Type B pancreatic cell (in vitro differentiated cells): ENCODE data around the gene NISCH. TPM values are rescaled to one million over a fixed set of nuclear protein-coding genes. Genes with fewer than 3 reads are reported as not detected.

Source experiments
- DNase-seq: peaks from one replicate; pipeline ENCODE4 v3.0.0; 2021; ENCODE audit warnings: mixed read lengths; ENCODE audit not compliant: unreplicated experiment; ENCODE audit errors: extremely low spot score
- H3K27ac Mint-ChIP-seq: 2 replicates; pipeline ENCODE4 v1.8.0; 2021; ENCODE audit warnings: mild to moderate bottlenecking, mixed read lengths
- H3K27me3 Mint-ChIP-seq: 2 replicates; pipeline ENCODE4 v1.8.0; 2021; ENCODE audit warnings: mixed read lengths
- H3K36me3 Mint-ChIP-seq: 2 replicates; pipeline ENCODE4 v1.8.0; 2021; ENCODE audit warnings: mixed read lengths
- H3K4me1 Mint-ChIP-seq: one replicate; pipeline ENCODE4 v1.8.0; 2021; ENCODE audit warnings: mixed read lengths; ENCODE audit not compliant: unreplicated experiment
- H3K4me3 Mint-ChIP-seq: 2 replicates; pipeline ENCODE4 v1.8.0; 2021; ENCODE audit warnings: mild to moderate bottlenecking, mixed read lengths
- H3K9me3 Mint-ChIP-seq: 2 replicates; pipeline ENCODE4 v1.8.0; 2021; ENCODE audit warnings: mixed read lengths
- total RNA-seq: library from RNA; stranded (reverse); gene quantifications from 2 replicates; pipeline ENCODE4 v1.2.1, GENCODE V29; 2021; ENCODE audit warnings: low replicate concordance
- TF ChIP-seq, protein P1 (sequence below): fragments of 200-600 bp; sonication (generic); conservative IDR thresholded peaks from 2 replicates; pipeline ENCODE4 v1.5.0; 2021; ENCODE audit warnings: antibody characterized with exemption, mild to moderate bottlenecking

The NISCH gene
- total RNA-seq, 1 donor from 2014 or later, result 149 TPM

DNA sequence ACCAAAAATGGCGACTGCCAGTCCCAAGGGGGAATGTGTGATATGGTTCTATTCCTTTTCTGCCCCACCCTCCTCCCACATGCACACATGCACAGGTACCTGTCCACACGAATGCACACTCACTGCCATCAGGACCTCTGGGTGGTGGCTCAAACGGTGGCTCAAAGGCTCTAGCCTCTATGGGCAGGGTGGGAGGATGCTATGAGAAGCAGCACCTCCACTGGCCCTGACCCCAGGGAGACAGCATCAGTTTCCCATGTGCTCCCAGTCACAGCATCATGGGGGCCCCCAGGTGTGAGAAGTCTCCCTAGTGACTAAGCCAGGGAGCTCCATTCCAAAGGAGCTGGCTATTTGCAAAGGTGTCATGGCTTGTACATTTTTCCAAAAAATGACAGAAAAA is 26.4 kb upstream of the NISCH start:
- Mint-ChIP-seq H3K27me3 (peaks cover 3% of the 10 kb centered on the region), H3K4me1 (peaks cover 25% of the 10 kb centered on the region), H3K9me3 (no peaks in the 10 kb centered on the region), H3K36me3 (no peaks in the 10 kb centered on the region), H3K4me3 (no peak overlapping the region), H3K27ac (no peak overlapping the region)
- TF ChIP-seq, protein P1, sequence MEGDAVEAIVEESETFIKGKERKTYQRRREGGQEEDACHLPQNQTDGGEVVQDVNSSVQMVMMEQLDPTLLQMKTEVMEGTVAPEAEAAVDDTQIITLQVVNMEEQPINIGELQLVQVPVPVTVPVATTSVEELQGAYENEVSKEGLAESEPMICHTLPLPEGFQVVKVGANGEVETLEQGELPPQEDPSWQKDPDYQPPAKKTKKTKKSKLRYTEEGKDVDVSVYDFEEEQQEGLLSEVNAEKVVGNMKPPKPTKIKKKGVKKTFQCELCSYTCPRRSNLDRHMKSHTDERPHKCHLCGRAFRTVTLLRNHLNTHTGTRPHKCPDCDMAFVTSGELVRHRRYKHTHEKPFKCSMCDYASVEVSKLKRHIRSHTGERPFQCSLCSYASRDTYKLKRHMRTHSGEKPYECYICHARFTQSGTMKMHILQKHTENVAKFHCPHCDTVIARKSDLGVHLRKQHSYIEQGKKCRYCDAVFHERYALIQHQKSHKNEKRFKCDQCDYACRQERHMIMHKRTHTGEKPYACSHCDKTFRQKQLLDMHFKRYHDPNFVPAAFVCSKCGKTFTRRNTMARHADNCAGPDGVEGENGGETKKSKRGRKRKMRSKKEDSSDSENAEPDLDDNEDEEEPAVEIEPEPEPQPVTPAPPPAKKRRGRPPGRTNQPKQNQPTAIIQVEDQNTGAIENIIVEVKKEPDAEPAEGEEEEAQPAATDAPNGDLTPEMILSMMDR, result no peak
- DNase-seq, result no peak

GRCh38 chr3:52429779-52430415 is 25.5 kb upstream of the NISCH start:
- H3K27ac Mint-ChIP-seq, result no peak overlapping the region
- H3K4me1 Mint-ChIP-seq, result peaks cover 30% of the 10 kb centered on the region
- no peak for DNase-seq
- TF ChIP-seq, protein P1, result no peak
- H3K36me3 Mint-ChIP-seq, result no peaks in the 10 kb centered on the region
- no peaks in the 10 kb centered on the region for H3K9me3 Mint-ChIP-seq
- peaks cover 3% of the 10 kb centered on the region for H3K27me3 Mint-ChIP-seq
- H3K4me3 Mint-ChIP-seq, result no peak overlapping the region

DNA sequence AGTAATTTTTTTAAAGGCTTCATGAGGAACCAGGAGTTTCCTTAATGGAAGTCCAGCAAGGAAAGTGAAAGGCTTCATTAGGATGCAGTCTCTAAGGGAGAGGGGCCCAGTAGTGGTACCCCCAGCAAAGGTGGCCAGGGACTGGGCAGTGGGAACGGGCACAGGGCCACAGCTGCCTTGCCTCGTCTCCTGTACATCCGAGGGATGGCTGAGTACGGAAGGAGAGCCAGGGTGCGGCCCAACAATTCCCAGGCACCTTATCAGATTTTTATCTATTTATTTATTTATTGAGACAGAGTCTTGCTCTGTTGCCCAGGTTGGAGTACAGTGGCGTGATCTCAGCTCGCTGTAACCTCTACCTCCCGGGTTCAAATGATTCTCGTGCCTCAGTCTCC is 25.0 kb upstream of the NISCH start:
- Mint-ChIP-seq H3K9me3 (no peaks in the 10 kb centered on the region), H3K4me3 (no peak overlapping the region), H3K4me1 (peaks cover 30% of the 10 kb centered on the region), H3K27ac (no peak overlapping the region), H3K27me3 (peaks cover 3% of the 10 kb centered on the region), H3K36me3 (no peaks in the 10 kb centered on the region)
- TF ChIP-seq, protein P1, result no peak
- no peak for DNase-seq

- Mint-ChIP-seq H3K36me3 (no peaks in the 10 kb centered on the region), H3K27me3 (peaks cover 3% of the 10 kb centered on the region), H3K9me3 (no peaks in the 10 kb centered on the region), H3K4me3 (no peak overlapping the region), H3K27ac (no peak overlapping the region), H3K4me1 (peaks cover 30% of the 10 kb centered on the region)
- no peak for DNase-seq
- TF ChIP-seq, protein P1, result no peak
Observed at GRCh38 chr3:52431459-52432223, 23.8 kb upstream of the NISCH start.

GRCh38 chr3:52432225-52432624 is 23.2 kb upstream of the NISCH start:
- H3K9me3 Mint-ChIP-seq, result no peaks in the 10 kb centered on the region
- DNase-seq, result no peak
- H3K27me3 Mint-ChIP-seq, result peaks cover 3% of the 10 kb centered on the region
- H3K4me3 Mint-ChIP-seq, result no peak overlapping the region
- H3K27ac Mint-ChIP-seq, result no peak overlapping the region
- H3K4me1 Mint-ChIP-seq, result peaks cover 30% of the 10 kb centered on the region
- TF ChIP-seq, protein P1, result no peak
- H3K36me3 Mint-ChIP-seq, result no peaks in the 10 kb centered on the region
